ENCODE results near the gene DNAH12.

- TF ChIP-seq, protein P1, sequence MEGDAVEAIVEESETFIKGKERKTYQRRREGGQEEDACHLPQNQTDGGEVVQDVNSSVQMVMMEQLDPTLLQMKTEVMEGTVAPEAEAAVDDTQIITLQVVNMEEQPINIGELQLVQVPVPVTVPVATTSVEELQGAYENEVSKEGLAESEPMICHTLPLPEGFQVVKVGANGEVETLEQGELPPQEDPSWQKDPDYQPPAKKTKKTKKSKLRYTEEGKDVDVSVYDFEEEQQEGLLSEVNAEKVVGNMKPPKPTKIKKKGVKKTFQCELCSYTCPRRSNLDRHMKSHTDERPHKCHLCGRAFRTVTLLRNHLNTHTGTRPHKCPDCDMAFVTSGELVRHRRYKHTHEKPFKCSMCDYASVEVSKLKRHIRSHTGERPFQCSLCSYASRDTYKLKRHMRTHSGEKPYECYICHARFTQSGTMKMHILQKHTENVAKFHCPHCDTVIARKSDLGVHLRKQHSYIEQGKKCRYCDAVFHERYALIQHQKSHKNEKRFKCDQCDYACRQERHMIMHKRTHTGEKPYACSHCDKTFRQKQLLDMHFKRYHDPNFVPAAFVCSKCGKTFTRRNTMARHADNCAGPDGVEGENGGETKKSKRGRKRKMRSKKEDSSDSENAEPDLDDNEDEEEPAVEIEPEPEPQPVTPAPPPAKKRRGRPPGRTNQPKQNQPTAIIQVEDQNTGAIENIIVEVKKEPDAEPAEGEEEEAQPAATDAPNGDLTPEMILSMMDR (IDR thresholded peaks at IDR 0.05 in 2 of 3, conservative IDR thresholded peaks at IDR 0.05 in 1 of 3; ENCODE audit: borderline replicate concordance in 1 of 3, insufficient read depth in 1 of 3, low read depth in 2 of 3, low read length in 2 of 3), result no peak
- TF ChIP-seq EZH2phosphoT487 (IDR thresholded peaks at IDR 0.05; ENCODE audit: borderline replicate concordance) (no peak), POLR2AphosphoS5 (IDR thresholded peaks at IDR 0.05; ENCODE audit: low read depth, low read length) (no peak), SP1 (IDR thresholded peaks at IDR 0.05; ENCODE audit: low read depth) (no peak), FOSL1 (IDR thresholded peaks at IDR 0.05; ENCODE audit: low read depth) (no peak), MAX (IDR thresholded peaks at IDR 0.05) (no peak), CEBPB (IDR thresholded peaks at IDR 0.05; ENCODE audit: low read depth) (no peak), EZH2 (IDR thresholded peaks at IDR 0.05) (no peak), SRF (IDR thresholded peaks at IDR 0.05; ENCODE audit: low read depth) (no peak), POLR2A (IDR thresholded peaks at IDR 0.05; ENCODE audit: borderline replicate concordance, extremely low read depth, insufficient read depth, insufficient read length) (no peak), YY1 (IDR thresholded peaks at IDR 0.05; ENCODE audit: extremely low read depth, insufficient replicate concordance, low read depth, low read length) (no peak), EGR1 (IDR thresholded peaks at IDR 0.05; ENCODE audit: low read depth) (no peak)
Observed at GRCh38 chr3:57281715-57282114, 262.4 kb downstream of the DNAH12 start.

Measured in HCT116 (cell line).